Activated naive CD8-positive, alpha-beta T cell treated with anti-CD3 and anti-CD28 coated beads for 36 hours (primary cell): Measurements from ENCODE around the gene CHN1. TPM values are rescaled to one million over a fixed set of nuclear protein-coding genes. Genes with fewer than 3 reads are reported as not detected.

Experiments
- DNase-seq: peaks from one replicate; pipeline ENCODE4 v3.0.0; 2021
- H3K27ac Mint-ChIP-seq: one replicate; pipeline ENCODE4 v1.8.0; 2022; ENCODE audit warnings: mild to moderate bottlenecking, moderate library complexity, mixed read lengths
- H3K27me3 Mint-ChIP-seq: one replicate; pipeline ENCODE4 v1.8.0; 2022; ENCODE audit warnings: mild to moderate bottlenecking, mixed read lengths
- H3K36me3 Mint-ChIP-seq: one replicate; pipeline ENCODE4 v1.8.0; 2021; ENCODE audit warnings: mild to moderate bottlenecking, mixed read lengths
- H3K4me1 Mint-ChIP-seq: one replicate; pipeline ENCODE4 v1.8.0; 2021; ENCODE audit warnings: mixed read lengths
- H3K4me3 Mint-ChIP-seq: one replicate; pipeline ENCODE4 v1.8.0; 2022; ENCODE audit warnings: mild to moderate bottlenecking, moderate library complexity, mixed read lengths
- H3K9me3 Mint-ChIP-seq: one replicate; pipeline ENCODE4 v1.8.0; 2022; ENCODE audit warnings: mixed read lengths
- total RNA-seq, 2 experiments: library from RNA; stranded (reverse); gene quantifications; one replicate each; pipeline ENCODE4 v1.2.3, GENCODE V29; 2021

Gene CHN1
- total RNA-seq, 2 experiments from 2014 or later = 17.6 to 18.6 TPM

DNA sequence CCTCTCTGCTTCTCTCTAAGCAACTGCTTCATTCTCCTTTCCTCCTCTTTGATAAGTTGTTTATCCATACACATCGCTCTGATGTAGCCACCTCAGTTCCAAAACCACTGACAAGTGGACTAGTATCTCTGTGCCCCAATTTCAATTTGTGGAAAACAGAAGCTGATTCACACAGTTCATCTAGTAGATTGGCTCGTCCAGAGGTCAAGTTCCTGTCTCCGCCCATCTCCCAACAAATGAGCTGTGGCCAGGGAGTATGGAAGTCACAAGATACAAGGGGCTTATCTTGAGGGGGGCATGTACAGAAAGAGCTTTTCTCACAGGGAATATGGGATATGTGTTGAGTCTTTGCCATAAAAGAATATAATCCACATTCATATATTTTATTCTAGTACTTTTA, 17.7 kb upstream of the CHN1 start:
- peaks cover 4% of the 10 kb centered on the region for H3K36me3 Mint-ChIP-seq
- H3K4me1 Mint-ChIP-seq = no peaks in the 10 kb centered on the region
- H3K27me3 Mint-ChIP-seq = no peaks in the 10 kb centered on the region
- no peak overlapping the region for H3K27ac Mint-ChIP-seq
- no peak overlapping the region for H3K4me3 Mint-ChIP-seq
- no peak for DNase-seq
- H3K9me3 Mint-ChIP-seq = no peaks in the 10 kb centered on the region

GRCh38 chr2:175019566-175020327, 14.6 kb upstream of the CHN1 start:
- H3K27ac Mint-ChIP-seq = no peak overlapping the region
- H3K4me1 Mint-ChIP-seq = no peaks in the 10 kb centered on the region
- no peak overlapping the region for H3K4me3 Mint-ChIP-seq
- no peaks in the 10 kb centered on the region for H3K36me3 Mint-ChIP-seq
- no peaks in the 10 kb centered on the region for H3K9me3 Mint-ChIP-seq
- H3K27me3 Mint-ChIP-seq = no peaks in the 10 kb centered on the region
- no peak for DNase-seq

- H3K27me3 Mint-ChIP-seq = no peaks in the 10 kb centered on the region
- H3K4me1 Mint-ChIP-seq = no peaks in the 10 kb centered on the region
- DNase-seq = no peak
- no peaks in the 10 kb centered on the region for H3K36me3 Mint-ChIP-seq
- no peak overlapping the region for H3K27ac Mint-ChIP-seq
- H3K4me3 Mint-ChIP-seq = no peak overlapping the region
- H3K9me3 Mint-ChIP-seq = no peaks in the 10 kb centered on the region
Measured at GRCh38 chr2:175017618-175018414, 12.6 kb upstream of the CHN1 start.

DNA sequence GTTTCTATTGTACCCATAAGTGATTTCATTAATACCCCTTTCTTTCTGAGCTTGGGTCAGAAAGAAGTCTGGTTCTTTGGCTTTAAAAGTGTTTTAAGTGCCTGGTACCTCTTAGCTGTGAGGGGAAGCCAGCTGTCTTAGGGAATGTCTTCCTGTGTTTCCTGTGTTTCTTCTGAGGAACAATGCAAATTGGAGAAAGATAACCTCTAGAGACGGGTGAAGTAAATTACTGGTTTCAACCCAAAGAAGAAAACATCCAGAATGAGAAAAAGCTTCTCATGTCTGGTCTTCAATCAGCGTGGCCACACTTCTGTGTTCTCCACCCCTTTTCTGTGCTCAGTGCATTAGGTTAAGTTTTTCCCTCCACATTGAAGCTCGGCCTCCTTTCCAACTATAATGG, 10.2 kb upstream of the CHN1 start:
- no peak for DNase-seq
- Mint-ChIP-seq H3K9me3 (no peaks in the 10 kb centered on the region), H3K4me3 (no peak overlapping the region), H3K4me1 (peaks cover 2% of the 10 kb centered on the region), H3K36me3 (no peaks in the 10 kb centered on the region), H3K27ac (no peak overlapping the region), H3K27me3 (peaks cover 4% of the 10 kb centered on the region)

DNA sequence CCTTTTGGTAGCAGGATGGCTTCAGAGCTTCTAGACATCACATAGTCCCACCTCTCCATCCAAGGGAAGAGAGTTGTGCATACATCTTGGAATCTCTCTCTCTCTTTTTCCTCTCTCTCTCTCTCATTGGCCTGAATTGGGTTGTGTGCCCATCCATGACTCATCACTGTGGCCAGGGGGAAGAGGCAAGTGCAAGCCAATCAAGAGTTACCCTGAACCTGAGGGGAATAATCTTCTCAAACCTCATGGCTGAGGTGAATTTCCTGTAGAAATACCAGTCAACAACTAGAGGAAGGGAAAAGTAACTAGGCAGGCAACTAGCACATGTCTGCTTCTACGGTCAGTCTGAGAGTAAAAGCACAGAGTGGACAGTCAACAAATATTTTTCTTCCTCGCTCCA, 7.3 kb upstream of the CHN1 start:
- DNase-seq = no peak
- Mint-ChIP-seq H3K27ac (no peak overlapping the region), H3K9me3 (no peaks in the 10 kb centered on the region), H3K4me3 (no peak overlapping the region), H3K27me3 (peaks cover 14% of the 10 kb centered on the region), H3K4me1 (peaks cover 2% of the 10 kb centered on the region), H3K36me3 (no peaks in the 10 kb centered on the region)

DNA sequence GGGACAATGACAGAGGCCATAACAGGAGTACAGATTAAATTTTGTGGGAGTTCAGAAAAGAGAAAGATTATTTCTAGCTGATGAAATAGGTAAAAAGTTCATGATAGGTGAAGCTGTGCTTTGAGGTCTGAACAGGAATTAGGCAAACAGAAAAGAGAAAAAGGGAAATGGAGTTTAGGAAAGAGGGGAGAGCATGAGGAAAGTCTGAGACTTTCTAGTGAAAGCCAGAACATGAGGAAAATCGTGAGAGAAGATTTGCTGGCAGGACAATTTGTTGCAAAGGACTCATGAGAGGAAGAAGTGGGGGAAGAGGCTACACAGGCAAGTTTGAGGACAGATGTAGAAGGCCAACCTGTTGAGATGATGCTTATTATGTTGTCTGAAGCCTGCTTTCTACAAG, 6.3 kb upstream of the CHN1 start:
- no peaks in the 10 kb centered on the region for H3K9me3 Mint-ChIP-seq
- H3K4me1 Mint-ChIP-seq = peaks cover 2% of the 10 kb centered on the region
- no peaks in the 10 kb centered on the region for H3K36me3 Mint-ChIP-seq
- no peak overlapping the region for H3K27ac Mint-ChIP-seq
- H3K27me3 Mint-ChIP-seq = peaks cover 22% of the 10 kb centered on the region
- no peak overlapping the region for H3K4me3 Mint-ChIP-seq
- DNase-seq = no peak

GRCh38 chr2:175010848-175011254, 5.7 kb upstream of the CHN1 start:
- DNase-seq = no peak
- Mint-ChIP-seq H3K4me3 (no peak overlapping the region), H3K9me3 (no peaks in the 10 kb centered on the region), H3K27me3 (peaks cover 29% of the 10 kb centered on the region), H3K4me1 (peaks cover 5% of the 10 kb centered on the region), H3K27ac (no peak overlapping the region), H3K36me3 (no peaks in the 10 kb centered on the region)

GRCh38 chr2:175009917-175010621, 4.9 kb upstream of the CHN1 start:
- H3K27me3 Mint-ChIP-seq = peaks cover 33% of the 10 kb centered on the region

DNA sequence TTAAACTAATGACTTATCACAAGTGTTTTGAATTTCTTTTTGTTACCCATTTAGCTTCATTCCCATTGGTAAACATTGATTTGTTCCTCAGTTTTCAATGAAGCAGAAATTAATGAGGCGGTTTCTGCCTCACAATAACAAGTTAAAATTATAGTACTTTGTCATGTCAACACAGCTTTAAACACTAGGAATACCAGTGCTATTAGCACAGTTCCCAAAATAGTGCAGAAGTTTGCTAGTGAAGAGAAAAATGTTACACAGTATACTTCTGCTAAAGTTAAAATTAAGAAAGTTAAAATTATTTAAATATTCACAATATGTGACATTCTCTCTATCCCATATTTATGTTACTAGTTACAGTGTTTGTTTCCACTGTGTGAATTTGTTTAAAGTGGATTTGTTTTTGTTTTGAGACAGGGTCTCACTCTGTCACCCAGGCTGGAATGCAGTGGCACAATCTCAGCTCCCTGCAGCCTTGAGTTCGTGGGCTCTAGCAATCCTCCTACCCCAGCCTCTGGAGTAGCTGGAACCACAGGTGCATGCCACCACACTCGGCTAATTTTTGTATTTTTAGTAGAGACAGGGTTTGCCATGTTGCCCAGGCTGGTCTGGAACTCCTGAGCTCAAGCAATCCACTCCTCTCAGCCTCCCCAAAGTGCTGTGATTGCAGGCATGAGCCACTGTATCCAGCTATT, 3.8 kb upstream of the CHN1 start:
- Mint-ChIP-seq H3K27ac (no peak overlapping the region), H3K36me3 (no peaks in the 10 kb centered on the region), H3K4me1 (peaks cover 11% of the 10 kb centered on the region), H3K9me3 (no peaks in the 10 kb centered on the region), H3K4me3 (no peak overlapping the region), H3K27me3 (peaks cover 39% of the 10 kb centered on the region)
- no peak for DNase-seq

More at GRCh38 chr2:175009917-175010621, 4.9 kb upstream of the CHN1 start:
- Mint-ChIP-seq H3K4me1 (peaks cover 8% of the 10 kb centered on the region), H3K36me3 (no peaks in the 10 kb centered on the region), H3K9me3 (no peaks in the 10 kb centered on the region), H3K4me3 (no peak overlapping the region), H3K27ac (no peak overlapping the region)
- DNase-seq = no peak

- Mint-ChIP-seq H3K27ac (no peak overlapping the region), H3K4me1 (peaks cover 11% of the 10 kb centered on the region), H3K4me3 (no peak overlapping the region), H3K27me3 (peaks cover 47% of the 10 kb centered on the region), H3K9me3 (no peaks in the 10 kb centered on the region), H3K36me3 (no peaks in the 10 kb centered on the region)
- no peak for DNase-seq
Measured at GRCh38 chr2:175008009-175008408, 2.8 kb upstream of the CHN1 start.

DNA sequence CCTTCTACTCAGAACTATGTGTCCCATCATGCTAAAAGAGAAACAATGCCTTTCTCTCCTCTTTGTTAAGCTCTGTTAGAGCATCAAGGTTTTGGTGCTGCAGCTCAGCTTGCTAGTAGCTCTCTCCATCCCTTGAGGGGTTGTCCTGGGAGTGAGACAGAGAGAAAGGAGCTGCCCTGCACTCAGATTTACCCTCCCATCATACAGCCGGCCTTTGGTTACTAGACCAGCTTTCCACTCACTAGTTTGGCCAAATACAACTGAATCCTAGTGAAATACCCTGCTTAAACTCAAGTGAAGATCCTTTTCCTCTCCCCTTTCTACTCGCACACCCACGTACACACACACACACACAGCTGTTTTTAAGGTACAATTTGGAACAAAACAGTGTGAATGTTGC, 2.3 kb upstream of the CHN1 start:
- no peaks in the 10 kb centered on the region for H3K36me3 Mint-ChIP-seq
- no peak for DNase-seq
- no peak overlapping the region for H3K4me3 Mint-ChIP-seq
- H3K4me1 Mint-ChIP-seq = peaks cover 10% of the 10 kb centered on the region
- H3K27ac Mint-ChIP-seq = no peak overlapping the region
- H3K9me3 Mint-ChIP-seq = no peaks in the 10 kb centered on the region
- peaks cover 50% of the 10 kb centered on the region for H3K27me3 Mint-ChIP-seq

DNA sequence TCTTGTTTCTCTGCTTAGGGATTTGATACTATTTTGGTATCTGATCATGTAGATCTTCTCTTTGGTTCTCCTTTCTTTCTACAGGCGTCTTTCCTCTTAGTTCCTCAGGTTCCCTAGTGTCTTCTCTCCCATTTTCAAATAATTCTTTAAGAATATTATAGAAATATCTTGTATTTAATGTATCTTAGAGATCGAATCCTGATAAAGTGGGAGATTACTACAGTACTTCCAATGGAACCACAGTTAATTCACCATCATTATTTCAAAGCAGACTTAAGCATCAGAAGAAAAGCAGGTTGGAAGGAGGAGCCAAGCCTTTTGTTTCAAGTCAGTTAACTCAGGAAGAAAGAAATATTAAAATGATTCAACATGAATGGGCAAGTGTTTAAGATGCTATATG, 1.1 kb upstream of the CHN1 start:
- H3K4me1 Mint-ChIP-seq = peaks cover 9% of the 10 kb centered on the region
- peak overlapping the region; percentile 77 for H3K4me3 Mint-ChIP-seq
- DNase-seq = no peak
- no peaks in the 10 kb centered on the region for H3K9me3 Mint-ChIP-seq
- H3K27ac Mint-ChIP-seq = no peak overlapping the region
- no peaks in the 10 kb centered on the region for H3K36me3 Mint-ChIP-seq
- peaks cover 59% of the 10 kb centered on the region for H3K27me3 Mint-ChIP-seq

DNA sequence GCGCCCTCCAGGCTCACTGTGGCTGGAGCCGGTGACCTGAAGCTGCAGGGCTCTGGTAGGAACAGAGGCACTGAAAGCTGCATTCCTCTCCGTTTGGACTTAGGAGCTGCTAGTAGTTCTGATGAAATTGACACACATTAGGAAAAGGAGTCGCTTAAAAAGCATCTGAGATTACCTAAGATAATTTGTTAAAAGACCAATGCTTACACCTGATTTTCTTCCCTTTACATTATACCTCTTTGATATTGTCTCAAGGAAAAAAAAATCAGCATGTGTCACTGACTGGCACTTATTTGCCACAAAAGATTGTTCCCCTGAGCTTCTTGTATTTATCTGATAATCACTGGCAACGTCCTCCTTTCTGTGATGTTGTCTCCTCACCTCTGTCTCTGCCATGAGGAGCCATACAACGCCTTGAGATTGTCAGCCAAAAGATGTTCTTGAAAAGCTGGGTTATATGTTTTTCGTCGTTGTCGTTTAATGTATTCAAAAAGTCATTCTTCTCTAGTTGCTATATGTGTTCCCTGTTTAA, 618 bp upstream of the CHN1 start:
- H3K4me3 Mint-ChIP-seq = peak overlapping the region; percentile 77
- H3K27me3 Mint-ChIP-seq = peaks cover 63% of the 10 kb centered on the region
- no peaks in the 10 kb centered on the region for H3K36me3 Mint-ChIP-seq
- H3K4me1 Mint-ChIP-seq = peaks cover 9% of the 10 kb centered on the region
- no peak overlapping the region for H3K27ac Mint-ChIP-seq
- DNase-seq = no peak
- H3K9me3 Mint-ChIP-seq = no peaks in the 10 kb centered on the region

- H3K9me3 Mint-ChIP-seq = no peaks in the 10 kb centered on the region
- H3K4me1 Mint-ChIP-seq = peaks cover 9% of the 10 kb centered on the region
- H3K27me3 Mint-ChIP-seq = peaks cover 73% of the 10 kb centered on the region
- H3K36me3 Mint-ChIP-seq = no peaks in the 10 kb centered on the region
- H3K27ac Mint-ChIP-seq = no peak overlapping the region
- peak overlapping the region; percentile 85 for H3K4me3 Mint-ChIP-seq
- no peak for DNase-seq
Measured at GRCh38 chr2:175004730-175004979, 526 bp downstream of the CHN1 start.
